Measurements from ENCODE around the gene VAV2. TPM values are rescaled to one million over a fixed set of nuclear protein-coding genes. Genes with fewer than 3 reads are reported as not detected.

The VAV2 gene
- total RNA-seq, 2 experiments from 2014 or later = 5.1 to 5.5 TPM

DNA sequence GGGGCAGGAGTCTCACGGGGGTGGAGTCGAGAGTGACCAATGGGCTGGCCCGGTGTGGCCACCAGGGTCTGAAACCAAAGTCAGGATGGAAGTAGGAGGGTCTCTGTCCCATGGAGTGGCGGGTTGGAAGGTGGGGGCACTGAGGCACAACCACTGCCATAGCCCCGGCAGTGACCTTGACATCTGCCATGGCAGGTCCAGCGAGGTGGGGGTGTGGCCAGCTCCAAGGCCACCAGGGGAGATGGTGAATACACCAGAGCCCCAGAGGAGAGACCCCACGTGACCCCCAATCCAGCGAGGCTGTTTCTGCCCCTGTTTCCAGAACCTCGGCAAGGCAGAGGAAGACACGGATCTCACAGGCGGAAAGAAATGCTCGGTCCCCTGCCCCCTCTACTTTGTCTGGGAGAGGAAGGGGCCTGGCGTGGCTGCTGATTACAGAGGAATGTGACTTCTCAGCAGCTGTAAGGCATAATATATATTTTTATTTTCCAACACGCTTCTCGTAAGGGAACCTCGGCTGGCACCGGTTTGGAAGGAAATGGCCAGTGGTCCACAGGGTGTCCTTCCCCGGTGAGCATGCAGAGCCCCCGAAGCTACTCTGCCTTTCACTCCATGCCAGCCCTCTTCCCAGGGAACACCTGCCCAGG lies 148.2 kb downstream of the VAV2 start:
- no peaks in the 10 kb centered on the region for H3K4me1 Mint-ChIP-seq
- CTCF ChIA-PET = interaction anchor here (1.4 kb wide), 1 partner anchor 61 kb away, joined by 3 read pairs; no protein-coding TSS in a partner anchor
- H3K9me3 Mint-ChIP-seq (ENCODE audit: low read depth) = no peaks in the 10 kb centered on the region
- no peaks in the 10 kb centered on the region for H3K27me3 Mint-ChIP-seq
- H3K36me3 Mint-ChIP-seq = no peaks in the 10 kb centered on the region
- H3K4me3 Mint-ChIP-seq = no peak overlapping the region
- DNase-seq (no peak), ATAC-seq (no peak)
- no peak overlapping the region for H3K27ac Mint-ChIP-seq

DNA sequence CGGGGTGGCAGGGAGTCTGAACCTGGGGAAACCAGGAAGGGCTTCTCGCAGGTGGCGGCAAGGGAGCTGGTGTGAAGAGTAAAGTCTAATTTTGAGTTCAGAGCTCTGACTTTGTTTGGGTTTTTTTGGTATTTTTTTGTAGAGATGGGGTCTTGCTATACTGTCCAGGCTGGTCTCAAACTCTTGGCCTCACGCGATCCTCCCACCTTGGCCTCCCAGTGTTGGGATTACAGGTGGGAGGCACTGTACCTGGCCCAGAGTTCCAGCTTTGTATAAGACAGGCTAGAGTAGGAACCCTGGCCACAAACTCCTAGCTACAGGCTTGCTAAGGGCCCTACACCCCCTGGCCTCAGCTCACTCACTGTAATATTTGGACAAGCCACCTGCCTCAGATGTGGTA lies 148.9 kb downstream of the VAV2 start:
- Mint-ChIP-seq H3K4me1 (no peaks in the 10 kb centered on the region), H3K27ac (no peak overlapping the region), H3K36me3 (no peaks in the 10 kb centered on the region), H3K4me3 (no peak overlapping the region), H3K9me3 (ENCODE audit: low read depth) (no peaks in the 10 kb centered on the region), H3K27me3 (no peaks in the 10 kb centered on the region)
- DNase-seq (no peak), ATAC-seq (no peak)
- CTCF ChIA-PET = no interaction called here

DNA sequence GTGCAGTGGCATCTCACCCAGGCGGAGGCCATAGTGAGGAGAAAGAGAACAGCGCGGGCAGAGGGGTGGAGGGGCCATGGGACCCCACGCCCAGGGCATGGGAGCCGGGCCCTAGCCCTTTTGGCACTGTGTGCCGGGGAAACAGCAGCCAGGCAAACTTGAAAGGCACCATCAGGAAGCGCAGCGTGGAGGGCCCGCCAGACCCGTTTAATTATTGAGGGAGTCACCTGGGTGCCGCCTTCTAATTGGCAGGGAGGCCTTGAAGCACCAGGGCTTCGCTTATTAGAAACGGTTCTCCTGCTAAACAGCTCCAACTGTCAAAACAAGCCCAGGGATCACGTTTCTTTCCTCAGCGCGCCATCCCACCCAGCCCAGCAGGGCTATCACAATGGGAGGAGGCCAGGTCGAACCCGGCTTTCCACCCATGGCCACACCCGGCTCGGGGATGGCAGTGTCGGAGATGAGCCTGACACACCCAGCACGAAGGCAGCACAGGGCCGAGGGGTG lies 149.3 kb downstream of the VAV2 start:
- Mint-ChIP-seq H3K27ac (no peak overlapping the region), H3K27me3 (no peaks in the 10 kb centered on the region)

DNA sequence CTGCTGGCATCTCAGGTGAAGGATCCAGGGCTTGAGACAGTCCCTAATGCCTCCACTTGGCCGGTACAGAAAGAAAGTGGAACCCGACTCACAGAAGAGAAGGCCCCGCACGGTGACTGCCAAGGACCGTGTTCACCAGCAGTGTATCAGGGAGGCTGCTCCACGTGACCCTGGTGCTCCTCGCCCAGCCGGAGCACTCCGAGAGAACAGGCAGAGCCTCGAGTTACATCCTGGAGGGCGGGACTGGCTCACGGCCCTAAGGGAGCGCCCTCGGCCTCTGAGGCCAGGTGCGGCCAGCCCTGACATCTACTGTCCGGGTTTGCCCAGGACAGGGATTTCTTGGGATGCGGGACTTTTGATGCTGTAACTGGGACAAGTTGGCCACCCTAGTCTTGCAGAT lies 149.9 kb downstream of the VAV2 start:
- Mint-ChIP-seq H3K36me3 (no peaks in the 10 kb centered on the region), H3K4me3 (no peak overlapping the region), H3K4me1 (no peaks in the 10 kb centered on the region), H3K27me3 (no peaks in the 10 kb centered on the region), H3K9me3 (ENCODE audit: low read depth) (no peaks in the 10 kb centered on the region), H3K27ac (no peak overlapping the region)
- DNase-seq (no peak), ATAC-seq (no peak)
- CTCF ChIA-PET = no interaction called here

More for the DNA sequence above, 149.3 kb downstream of the VAV2 start:
- Mint-ChIP-seq H3K4me3 (no peak overlapping the region), H3K4me1 (no peaks in the 10 kb centered on the region), H3K36me3 (no peaks in the 10 kb centered on the region), H3K9me3 (ENCODE audit: low read depth) (no peaks in the 10 kb centered on the region)
- no peak for ATAC-seq
- no peak for DNase-seq
- CTCF ChIA-PET = no interaction called here

DNA sequence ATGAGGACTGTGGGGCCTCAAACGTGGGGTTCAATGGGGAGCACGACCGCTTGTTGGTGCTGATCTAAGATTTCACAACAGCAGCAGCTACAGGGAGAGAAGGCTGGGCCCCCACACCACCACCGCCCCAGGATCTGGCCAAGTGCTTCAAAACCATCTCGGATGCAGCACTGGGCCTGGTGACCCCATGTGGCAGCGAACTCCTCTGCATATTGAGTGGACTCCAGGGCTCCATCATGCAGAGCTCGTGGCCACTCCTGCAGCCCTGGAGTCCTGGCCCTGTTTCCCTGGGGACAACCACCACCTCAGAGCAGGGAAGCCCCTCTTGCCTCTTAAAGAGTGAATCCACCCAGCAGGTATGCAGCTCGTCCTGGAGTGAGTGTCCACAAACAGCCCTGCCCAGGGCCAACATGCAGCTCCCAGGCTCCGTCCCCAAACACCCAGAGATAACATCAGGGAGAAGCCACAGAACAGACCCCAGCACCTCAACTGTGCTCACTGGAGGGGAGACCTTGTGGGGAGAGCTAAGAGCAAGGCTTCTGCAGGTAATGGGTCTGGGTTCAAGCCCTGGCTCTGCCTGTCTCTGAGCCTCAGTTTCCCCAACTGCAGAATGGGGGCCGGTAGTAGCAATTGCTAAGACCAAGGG lies 150.8 kb downstream of the VAV2 start:
- no peak for DNase-seq
- no peaks in the 10 kb centered on the region for H3K9me3 Mint-ChIP-seq (ENCODE audit: low read depth)
- H3K36me3 Mint-ChIP-seq = no peaks in the 10 kb centered on the region
- no peaks in the 10 kb centered on the region for H3K27me3 Mint-ChIP-seq
- H3K27ac Mint-ChIP-seq = no peak overlapping the region
- ATAC-seq = no peak
- H3K4me1 Mint-ChIP-seq = no peaks in the 10 kb centered on the region
- no peak overlapping the region for H3K4me3 Mint-ChIP-seq
- CTCF ChIA-PET = no interaction called here

DNA sequence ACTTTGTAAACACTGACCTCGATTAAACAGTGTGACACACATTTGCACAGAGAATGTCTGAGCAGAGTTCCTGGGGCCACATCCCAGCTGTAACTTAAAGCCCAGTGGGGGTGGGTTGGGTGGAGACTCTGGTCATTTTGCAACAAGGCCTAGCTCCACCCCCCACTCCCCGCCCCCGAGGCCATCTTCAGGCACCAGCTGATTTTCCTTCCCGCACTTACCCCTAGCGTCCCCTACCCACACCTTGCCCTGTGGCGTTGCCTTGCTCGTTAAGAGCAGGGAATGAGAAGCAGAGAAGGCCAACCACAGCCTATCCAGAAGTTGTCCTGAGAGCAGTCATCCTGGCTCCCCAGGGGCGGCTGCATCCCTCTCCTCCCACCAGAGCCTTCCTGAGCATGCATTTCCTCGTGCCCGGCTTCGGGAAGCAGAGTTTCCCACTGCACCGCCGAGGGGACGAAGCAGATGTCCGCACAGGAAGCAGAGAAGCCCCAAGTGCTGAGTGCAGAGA lies 152.2 kb downstream of the VAV2 start:
- Mint-ChIP-seq H3K36me3 (no peaks in the 10 kb centered on the region), H3K27me3 (no peaks in the 10 kb centered on the region), H3K27ac (no peak overlapping the region), H3K9me3 (ENCODE audit: low read depth) (no peaks in the 10 kb centered on the region), H3K4me3 (no peak overlapping the region), H3K4me1 (no peaks in the 10 kb centered on the region)
- no peak for ATAC-seq
- CTCF ChIA-PET = interaction anchor here (1.1 kb wide), 1 partner anchor 98 kb away, joined by 3 read pairs; no protein-coding TSS in a partner anchor
- DNase-seq = no peak

DNA sequence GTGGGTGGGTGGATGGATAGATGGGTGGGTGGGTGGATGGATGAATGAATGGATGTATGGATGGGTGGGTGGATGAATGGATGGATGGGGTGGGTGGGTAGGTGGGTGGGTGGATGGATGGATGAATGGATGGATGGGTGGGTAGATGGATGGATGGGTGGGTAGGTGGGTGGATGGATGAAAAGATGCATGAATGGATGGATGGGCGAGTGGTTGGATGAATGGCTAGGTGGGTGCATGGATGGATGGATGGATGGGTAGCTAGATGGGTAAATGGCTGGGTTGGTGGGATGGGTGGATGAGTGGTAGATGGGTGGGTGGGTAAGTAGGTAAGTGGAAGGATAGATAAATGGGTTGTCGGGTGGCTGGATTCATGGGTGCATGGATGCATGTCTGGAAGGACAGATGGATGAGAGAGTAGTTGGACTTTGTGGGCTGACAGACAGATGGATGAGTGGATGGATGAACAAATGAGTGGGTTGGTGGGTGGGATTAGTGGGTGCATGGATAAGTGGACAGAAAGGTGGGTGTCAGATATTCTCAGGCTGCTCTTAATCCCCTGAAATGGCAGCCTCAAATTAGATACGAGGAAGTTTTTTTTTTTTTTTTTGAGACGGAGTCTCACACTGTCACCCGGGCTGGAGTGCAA lies 153.1 kb downstream of the VAV2 start:
- Mint-ChIP-seq H3K27ac (no peak overlapping the region), H3K4me1 (no peaks in the 10 kb centered on the region), H3K36me3 (no peaks in the 10 kb centered on the region), H3K4me3 (no peak overlapping the region), H3K27me3 (no peaks in the 10 kb centered on the region), H3K9me3 (ENCODE audit: low read depth) (no peaks in the 10 kb centered on the region)
- DNase-seq (no peak), ATAC-seq (no peak)
- CTCF ChIA-PET = interaction anchor here (1.1 kb wide), 1 partner anchor 97 kb away, joined by 3 read pairs; no protein-coding TSS in a partner anchor

DNA sequence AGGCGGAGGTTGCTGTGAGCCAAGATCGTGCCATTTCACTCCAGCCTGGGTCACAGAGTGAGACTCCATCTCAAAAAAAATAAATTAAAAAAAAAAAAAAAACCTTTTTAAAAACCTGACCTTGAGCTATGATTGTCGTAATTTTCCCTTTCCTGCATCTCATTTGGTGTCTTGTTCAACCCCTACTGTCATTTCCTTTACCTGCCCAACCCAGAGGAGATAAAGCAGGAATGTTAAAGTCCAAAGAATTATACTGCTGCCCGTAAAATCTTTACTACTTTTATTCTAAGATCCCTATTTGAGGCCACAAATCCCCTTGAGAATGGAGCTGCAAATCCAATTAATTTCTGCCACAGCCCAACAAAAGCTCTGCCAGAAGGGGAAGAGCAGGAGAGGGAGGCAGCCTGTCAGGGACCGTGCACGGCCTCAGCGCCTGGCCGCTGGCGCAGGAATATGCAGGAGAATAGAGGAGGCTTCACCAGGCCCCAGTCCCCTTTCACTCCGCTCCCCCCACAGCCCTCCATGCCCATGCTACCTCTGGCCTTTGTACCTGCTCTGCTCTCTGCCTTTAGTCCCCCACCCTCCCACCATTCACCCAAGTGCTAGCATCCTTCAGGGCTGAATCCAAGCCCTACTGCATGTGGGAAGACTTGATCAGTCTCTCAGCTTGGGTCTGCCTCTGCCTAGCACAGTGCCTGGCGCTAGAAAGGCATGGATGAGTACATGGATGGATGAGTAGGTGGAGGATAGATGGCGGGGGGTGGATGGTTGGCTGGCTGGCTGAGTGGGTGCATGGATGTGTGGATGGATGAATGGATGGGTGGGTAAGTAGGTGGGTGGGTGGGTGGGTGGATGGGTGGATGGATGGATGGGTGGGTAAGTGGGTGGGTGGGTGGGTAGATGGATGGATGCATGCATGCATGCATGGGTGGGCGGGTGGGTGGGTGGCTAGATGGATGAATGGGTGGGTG lies 154.2 kb downstream of the VAV2 start:
- Mint-ChIP-seq H3K27me3 (no peaks in the 10 kb centered on the region), H3K27ac (no peak overlapping the region), H3K36me3 (no peaks in the 10 kb centered on the region), H3K4me1 (no peaks in the 10 kb centered on the region), H3K4me3 (no peak overlapping the region), H3K9me3 (ENCODE audit: low read depth) (no peaks in the 10 kb centered on the region)
- CTCF ChIA-PET = interaction anchor here (0.7 kb wide), 1 partner anchor 506 kb away, joined by 4 read pairs; no protein-coding TSS in a partner anchor
- DNase-seq = no peak
- ATAC-seq = no peak

DNA sequence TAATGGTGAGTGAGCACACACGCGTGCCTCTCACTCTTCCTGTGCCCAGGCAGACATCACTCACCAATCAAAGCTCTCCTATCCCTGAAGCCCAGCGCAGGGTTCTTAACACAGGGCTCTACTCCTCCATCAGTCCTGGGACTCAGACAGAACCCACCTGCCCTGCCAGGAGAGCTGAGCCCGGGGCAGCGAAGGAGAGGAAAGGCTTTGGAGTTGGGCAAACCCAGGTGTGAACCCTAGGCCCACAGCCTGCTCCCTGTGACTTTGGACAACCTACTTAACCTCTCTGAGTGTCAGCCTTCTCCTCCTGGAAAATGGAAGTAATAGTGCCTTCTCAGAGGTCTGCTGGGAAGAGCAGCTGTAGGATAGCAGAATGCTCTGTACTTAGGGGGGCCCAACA lies 155.3 kb downstream of the VAV2 start:
- Mint-ChIP-seq H3K27me3 (no peaks in the 10 kb centered on the region), H3K4me1 (no peaks in the 10 kb centered on the region), H3K27ac (no peak overlapping the region), H3K9me3 (ENCODE audit: low read depth) (no peaks in the 10 kb centered on the region), H3K4me3 (no peak overlapping the region), H3K36me3 (no peaks in the 10 kb centered on the region)
- CTCF ChIA-PET = no interaction called here
- ATAC-seq (no peak), DNase-seq (no peak)

DNA sequence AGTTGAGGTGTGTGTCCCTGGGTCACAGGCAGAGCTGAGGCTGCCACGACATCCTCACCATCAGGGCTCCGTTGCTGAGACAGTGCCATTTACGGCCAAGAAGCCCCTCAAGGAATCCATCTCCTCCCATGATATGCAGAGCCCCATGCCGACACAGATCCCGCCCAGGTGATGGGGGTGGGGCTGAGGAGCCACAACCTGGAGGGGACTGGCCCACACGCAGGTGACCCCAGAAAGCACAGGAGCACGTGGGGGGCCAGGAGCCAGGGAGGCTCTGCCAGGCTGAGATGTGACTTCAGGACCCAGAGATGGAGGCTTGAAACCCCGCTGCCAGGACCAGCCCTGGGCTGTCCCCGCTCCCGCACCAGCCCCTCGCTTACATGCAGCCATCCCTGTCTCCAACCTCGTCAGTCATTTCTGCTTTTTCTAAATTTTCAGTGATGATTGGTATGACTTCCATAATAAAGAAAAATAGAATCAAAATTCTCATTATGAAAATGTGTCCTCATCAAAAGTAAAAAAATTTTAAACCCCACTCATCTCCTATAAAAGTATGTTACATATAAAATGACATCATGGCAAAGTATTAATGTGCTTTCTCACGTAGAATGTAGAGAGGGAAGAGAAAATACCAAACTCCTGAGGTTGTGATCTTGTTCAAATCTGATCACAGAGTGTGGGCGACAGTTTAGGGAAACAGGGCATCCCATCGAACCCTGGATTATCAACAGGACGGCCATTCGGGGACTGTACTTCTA lies 155.9 kb downstream of the VAV2 start:
- H3K27me3 Mint-ChIP-seq = no peaks in the 10 kb centered on the region

DNA sequence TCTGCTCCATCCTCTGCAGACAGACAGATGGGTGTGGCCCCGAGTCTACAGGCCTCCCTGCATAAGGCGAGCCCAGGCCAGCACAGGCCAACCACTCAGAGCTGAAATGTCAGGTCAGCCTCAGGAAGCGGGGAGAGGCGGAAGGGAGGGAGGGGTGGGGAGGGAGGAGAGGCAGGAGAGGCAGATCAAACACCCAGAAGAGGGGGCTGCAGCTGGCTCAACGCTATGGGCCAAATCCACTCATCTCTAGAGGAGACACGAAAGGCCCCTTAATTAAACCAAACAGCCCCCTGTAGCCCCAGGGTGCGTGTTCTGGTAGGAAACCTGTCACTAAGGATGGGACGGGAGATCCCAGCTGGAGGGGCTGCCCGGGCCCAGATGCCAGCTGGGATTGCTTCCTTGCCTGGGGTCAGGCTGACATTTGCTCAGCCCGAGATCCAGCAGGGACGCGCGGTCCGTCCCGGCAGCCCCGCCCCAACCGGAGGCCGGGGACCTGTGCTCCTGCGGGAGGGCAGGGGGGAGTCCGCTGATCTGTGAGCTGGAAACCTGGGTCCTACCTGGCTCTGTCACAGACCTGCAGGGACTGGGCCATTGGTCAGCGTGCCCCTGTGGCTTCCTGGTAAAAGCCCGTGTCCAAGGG lies 156.7 kb downstream of the VAV2 start:
- ATAC-seq (no peak), DNase-seq (no peak)
- H3K4me1 Mint-ChIP-seq = no peaks in the 10 kb centered on the region
- CTCF ChIA-PET = no interaction called here
- H3K36me3 Mint-ChIP-seq = no peaks in the 10 kb centered on the region
- H3K4me3 Mint-ChIP-seq = no peak overlapping the region
- no peak overlapping the region for H3K27ac Mint-ChIP-seq
- H3K9me3 Mint-ChIP-seq (ENCODE audit: low read depth) = no peaks in the 10 kb centered on the region
- no peaks in the 10 kb centered on the region for H3K27me3 Mint-ChIP-seq

More for the DNA sequence above, 155.9 kb downstream of the VAV2 start:
- no peaks in the 10 kb centered on the region for H3K9me3 Mint-ChIP-seq (ENCODE audit: low read depth)
- no peaks in the 10 kb centered on the region for H3K4me1 Mint-ChIP-seq
- ATAC-seq (no peak), DNase-seq (no peak)
- H3K27ac Mint-ChIP-seq = no peak overlapping the region
- H3K36me3 Mint-ChIP-seq = no peaks in the 10 kb centered on the region
- no peak overlapping the region for H3K4me3 Mint-ChIP-seq
- CTCF ChIA-PET = no interaction called here

Measured in activated CD8-positive, alpha-beta memory T cell treated with anti-CD3 and anti-CD28 coated beads, Interleukin-2, amount 10 ng/mL, durations not matched to agents 7 days and 5 days (primary cell).